G401.6 (cell line): ENCODE measurements around the gene LRIG1.

Source experiments
- FAIRE-seq: peaks from 2 replicates; lab custom pipeline; 2012; peaks lifted over from hg19 to GRCh38; lab: Jason Lieb, UNC

LRIG1 gene

DNA sequence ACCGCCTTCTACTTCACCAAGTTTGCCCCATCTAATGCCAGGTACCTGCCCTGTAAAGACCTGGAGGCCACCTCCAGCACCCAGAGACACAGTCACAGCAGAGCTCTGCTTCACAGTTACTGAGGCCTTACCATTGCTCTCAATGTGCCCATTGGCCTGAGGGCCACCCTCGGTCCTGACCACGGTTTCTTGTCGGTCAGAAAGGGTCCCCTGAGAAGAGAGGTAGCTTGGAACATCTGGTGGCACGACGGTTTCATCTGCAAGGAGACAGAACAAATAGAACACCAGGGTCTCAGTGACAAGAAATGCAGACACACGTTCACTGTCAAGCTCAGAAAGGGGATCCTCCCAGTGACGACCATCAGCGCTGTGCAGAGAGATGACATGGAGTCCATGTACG is 118.7 kb downstream of the LRIG1 start:
- no peak for FAIRE-seq

GRCh38 chr3:66381626-66382025 is 119.2 kb downstream of the LRIG1 start:
- no peak for FAIRE-seq

DNA sequence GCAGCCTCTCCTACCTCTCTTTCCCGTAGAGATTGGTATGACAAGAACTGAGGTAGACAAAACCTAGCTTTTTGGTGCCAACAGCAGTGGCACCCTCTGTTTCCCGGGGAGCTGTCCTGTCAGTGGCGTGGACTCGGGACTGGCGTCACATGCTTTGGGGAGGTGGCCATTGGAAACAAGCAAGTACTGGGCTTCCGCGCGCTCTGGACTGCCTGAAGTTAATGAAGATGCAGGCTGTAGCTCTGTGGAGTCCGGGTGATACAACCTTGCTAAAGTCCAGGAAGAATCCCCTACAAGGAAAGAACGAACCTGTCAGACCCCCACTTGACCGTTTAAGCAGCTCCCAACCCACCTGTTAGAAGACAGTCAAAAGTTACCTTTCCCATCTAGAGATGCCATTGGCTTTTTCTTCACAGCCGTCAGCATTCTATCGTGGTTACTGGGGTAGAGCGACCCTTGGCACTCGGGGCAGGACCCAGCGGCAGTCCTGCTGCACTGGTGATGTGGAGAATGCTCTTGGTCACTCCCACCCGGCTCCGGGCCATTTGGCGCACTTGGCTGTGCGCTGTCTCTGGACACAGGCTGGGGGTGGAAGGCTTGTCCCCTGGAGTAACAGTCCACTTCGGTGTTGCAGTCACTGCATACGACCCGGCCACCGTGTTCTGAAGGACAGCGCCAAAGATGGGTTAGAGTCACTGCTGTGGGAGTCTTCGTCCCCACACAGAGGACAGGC is 120.5 kb downstream of the LRIG1 start:
- no peak for FAIRE-seq

DNA sequence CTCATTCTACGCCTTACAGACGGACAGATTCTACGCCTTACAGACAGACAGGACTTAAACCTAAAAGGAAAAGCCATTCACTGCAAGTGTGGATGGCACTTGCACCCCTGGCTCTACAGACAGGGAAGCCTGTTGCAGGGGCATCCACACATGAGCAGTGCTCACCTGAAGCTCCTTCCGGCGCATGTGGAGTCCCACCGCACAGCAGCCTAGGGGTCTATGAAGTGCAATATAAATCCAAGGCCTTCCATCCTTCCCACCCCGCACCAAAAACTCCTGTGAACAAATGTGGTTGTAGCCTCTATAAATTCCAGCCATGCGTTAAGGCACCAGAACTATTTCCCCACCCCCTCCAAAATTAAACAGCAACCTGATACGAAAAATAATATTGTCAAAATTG is 121.3 kb downstream of the LRIG1 start:
- FAIRE-seq = no peak

DNA sequence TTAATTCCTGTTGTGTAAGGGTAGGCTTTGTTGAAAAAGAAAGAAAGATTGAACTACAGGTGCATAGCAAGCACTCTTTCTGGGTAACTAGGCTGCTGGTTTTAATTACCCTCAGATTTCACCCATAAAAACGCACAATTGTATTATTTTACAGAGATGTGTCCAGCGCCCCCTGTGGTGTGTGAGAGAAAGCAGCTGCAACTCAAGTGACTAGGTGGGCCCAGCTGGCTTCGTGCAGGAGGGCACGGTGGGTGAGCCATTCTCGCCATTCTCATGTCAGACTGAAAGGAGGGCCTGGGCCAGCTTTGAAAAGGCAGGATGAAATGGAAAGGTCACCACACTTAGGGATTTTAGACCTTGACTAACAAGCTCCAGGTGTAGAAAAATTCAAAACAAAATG is 122.6 kb downstream of the LRIG1 start:
- no peak for FAIRE-seq

GRCh38 chr3:66377800-66378199 is 123.0 kb downstream of the LRIG1 start:
- no peak for FAIRE-seq

DNA sequence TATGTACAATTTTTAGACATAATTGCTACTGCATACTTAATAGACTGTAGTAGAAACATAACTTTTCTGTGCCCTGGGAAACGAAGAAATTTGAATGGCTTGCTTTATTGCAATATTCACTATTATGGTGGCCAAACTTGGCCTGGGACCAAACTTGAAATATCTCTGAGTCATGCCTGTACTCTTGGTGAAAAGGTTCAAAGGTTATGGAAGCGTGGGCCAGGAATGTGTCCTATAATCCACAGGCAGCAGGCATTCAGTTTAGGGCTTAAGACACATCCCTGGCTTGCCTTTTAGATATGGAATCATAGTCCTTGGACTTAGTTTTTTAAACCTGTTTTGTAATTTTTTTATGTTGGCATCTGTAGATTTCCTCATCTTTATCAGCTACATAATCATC is 124.3 kb downstream of the LRIG1 start:
- FAIRE-seq = no peak

- no peak for FAIRE-seq
These were observed 128.0 kb downstream of the LRIG1 start for GRCh38 chr3:66372681-66373350.

DNA sequence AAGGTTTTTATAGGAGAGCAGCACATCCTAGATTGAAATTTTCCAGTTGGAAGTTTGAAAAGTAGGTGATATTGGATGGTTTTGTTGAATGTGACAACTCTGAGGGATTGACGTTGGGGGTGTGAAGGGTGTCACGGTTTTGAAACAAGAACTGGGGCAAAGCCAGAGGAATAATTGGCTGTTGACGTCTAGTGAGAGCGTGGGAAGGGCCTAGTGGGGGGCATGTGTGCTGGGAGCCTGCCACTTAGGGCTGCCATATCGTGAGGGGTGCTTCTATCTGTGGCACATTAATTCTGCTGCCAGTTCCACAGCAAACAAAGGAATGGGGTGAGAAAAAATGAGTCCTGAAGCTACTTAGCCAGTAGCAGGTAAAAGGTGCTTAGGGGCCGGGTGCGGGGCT is 129.4 kb downstream of the LRIG1 start:
- no peak for FAIRE-seq

DNA sequence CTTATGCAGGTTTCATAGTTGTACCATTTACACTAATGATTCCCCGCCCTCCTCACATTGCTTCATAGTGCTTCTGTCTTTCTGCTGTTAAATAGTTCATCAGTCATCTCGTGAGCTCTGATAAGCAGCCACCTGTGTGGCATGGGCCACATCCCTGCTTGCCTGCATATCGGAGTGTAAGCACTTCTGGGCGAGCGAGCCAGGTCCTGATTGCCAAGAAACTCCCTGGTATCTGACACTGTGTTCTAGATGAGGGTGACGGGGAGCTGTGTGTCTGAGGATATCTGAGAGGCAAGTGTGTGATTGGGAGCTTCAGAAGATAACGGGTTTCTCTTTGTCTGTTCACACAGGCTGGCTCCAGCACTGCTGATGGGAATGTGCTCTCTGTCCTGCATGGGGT is 130.6 kb downstream of the LRIG1 start:
- no peak for FAIRE-seq

DNA sequence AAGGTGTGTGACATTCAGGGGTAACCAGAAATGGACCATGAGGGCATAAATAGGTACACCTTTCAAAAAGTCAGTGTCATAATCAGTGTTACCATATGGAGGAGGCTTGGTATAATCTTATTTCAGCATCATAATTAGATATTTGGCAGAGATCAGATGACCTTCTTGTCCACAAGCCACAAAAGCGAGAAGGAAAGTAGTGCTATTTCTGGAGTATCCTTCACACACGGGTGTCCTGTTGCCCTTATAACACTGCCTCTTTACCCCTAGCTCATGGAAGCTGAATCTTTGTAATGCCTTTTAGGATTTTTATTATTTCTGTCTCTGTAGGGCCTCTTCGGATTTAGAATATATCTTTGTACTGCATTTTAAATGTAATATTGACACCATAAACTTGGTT is 132.8 kb downstream of the LRIG1 start:
- FAIRE-seq = no peak

- no peak for FAIRE-seq
These were observed 134.1 kb downstream of the LRIG1 start for GRCh38 chr3:66366747-66367146.

GRCh38 chr3:66365080-66365479 is 135.7 kb downstream of the LRIG1 start:
- no peak for FAIRE-seq

DNA sequence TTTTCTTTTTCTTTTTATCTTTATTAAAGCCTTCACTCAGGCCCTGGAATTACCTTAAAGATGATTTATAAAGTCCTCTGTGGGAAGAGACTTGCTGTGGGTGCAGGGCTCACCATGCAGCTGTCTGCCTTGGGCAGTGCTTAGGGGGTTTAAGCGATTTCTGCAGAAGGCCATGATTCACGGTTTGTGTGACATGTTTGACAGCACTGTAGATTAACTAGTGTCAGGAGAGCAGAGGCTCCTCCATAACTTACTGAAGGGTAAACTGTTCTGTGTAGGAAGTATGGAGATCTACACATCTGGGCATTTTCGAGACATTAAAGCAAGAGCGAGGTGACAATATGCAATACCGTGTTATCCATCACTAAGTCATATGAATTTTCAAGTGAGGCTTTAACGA is 137.7 kb downstream of the LRIG1 start:
- no peak for FAIRE-seq

DNA sequence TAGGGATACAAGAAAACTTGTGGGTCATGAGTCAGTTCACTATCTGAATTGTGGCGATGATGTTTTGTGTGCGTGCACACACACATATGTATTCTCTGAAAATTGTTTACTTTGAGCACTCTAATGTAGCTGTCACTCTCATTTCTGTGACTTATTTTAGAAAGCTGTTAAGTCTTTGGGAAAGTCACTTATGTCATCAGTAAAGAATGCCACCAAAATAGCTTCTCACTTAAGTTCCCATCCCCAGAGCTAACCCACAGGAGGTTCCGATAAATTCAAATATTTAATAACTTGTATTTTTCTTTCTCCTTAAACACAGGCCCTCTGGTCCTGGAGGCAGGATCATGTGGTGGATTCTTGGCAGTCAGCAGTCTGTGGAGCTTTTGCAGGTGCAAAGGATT is 138.3 kb downstream of the LRIG1 start:
- no peak for FAIRE-seq

DNA sequence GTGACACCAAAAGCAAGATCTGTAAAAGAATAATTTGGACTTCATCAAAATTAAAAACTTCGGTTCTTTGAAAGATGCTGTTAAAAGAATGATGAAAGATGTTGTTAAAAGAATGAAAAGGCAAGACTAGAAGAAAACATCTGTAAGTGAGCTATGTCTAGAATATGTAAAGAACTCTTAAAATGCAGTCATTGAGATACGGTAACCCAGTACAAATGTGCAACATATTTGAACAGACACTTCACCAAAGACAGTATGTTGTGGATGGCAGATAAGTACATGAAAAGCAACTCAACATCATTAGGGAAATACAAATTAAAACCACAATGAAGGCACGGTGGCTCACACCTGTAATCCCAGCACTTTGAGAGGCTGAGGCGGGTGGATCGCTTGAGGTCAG is 139.5 kb downstream of the LRIG1 start:
- FAIRE-seq = no peak

DNA sequence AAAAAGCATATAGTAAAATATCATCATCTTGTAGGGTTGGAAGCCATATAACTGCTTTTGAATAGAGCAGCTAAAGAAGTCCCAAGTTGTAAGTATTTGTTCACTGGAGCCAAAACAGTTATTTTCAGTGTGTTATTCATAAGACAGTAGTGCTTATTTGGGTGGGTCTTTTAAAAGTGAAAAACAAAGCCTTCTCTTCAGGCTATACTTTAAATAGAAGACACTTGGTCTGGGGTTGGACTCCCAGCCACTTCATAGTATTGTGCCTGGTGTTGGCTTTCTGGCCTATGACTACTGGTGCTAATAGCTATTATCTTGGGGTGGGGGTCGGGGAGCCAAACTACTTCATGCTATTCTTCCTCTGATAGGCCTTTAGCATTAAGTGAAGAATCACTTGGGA is 144.8 kb downstream of the LRIG1 start:
- no peak for FAIRE-seq

- FAIRE-seq = no peak
These were observed 145.4 kb downstream of the LRIG1 start for GRCh38 chr3:66355394-66355793.

DNA sequence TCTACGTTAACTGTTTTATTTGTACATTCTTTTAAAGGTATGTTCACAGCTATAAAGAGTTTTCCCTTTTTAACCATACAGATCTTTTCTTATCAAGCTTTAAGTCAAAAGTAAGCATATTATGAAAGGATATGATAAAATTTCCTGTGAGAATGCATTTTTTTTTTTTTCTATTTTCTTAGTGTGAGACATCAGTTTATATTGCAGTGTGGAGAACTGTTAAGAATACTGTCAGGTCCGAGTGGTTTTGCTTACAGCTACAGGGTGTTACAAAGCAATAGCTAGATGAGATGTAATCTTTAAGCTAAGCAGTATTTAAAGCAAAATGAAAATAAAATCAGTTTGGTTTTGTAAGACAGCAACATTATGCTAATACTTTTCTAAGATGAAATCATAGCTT is 146.8 kb downstream of the LRIG1 start:
- no peak for FAIRE-seq

DNA sequence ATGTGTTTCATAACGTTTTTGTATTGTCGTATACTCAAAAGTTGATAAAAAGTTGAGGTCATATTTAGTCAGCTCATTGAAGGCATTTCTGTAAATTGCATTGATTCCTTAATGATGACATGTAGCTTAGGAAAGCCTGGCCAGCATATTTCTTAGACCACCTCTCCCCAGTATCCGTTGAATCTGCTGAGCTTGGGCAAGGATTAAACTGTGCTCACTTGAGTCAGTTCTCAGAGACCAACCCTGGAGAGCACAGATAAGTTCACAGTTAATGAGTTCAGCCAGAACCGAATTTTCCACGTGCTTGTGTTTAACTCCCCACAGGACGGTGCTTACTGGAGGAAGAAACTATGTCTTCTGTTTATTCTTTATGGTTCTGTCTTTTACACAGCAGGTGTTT is 147.3 kb downstream of the LRIG1 start:
- no peak for FAIRE-seq

DNA sequence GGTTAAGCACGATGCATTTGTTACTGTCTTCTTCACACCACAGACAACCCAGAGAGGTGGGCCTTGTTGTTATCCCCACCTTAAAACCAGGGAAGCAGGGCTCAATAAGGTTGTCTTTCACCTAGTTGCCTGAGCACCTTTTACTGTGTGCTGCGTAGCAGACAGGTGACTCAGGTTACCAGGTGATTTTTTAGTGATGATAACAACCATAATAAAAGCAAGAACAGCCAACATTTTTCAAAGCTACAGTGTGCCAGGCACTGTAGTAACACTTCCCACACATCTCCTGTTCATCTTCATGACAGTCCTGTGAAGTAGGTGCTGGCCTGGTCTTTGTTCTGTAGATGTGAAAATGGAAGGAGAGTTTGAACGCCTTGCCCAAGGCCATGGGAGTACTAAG is 147.8 kb downstream of the LRIG1 start:
- FAIRE-seq = no peak

DNA sequence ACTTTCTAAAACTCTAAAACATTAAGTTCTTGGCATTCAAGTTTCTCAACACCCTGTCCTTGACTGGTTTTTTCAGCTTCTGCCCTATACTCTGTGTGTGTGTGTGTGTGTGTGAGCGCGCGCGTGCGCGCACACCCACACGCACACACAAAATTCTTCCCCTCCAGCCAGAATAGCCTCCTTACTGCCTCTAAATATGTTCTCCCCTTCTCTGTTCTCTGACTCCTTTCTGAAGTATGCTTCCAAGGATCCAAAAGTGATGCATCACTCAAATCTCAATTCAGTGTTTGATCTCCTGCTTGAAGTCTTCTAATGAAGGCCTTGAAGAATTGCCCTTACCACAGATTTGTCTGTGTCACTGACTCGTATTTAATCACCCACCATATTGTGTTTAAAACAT is 150.2 kb downstream of the LRIG1 start:
- FAIRE-seq = no peak

DNA sequence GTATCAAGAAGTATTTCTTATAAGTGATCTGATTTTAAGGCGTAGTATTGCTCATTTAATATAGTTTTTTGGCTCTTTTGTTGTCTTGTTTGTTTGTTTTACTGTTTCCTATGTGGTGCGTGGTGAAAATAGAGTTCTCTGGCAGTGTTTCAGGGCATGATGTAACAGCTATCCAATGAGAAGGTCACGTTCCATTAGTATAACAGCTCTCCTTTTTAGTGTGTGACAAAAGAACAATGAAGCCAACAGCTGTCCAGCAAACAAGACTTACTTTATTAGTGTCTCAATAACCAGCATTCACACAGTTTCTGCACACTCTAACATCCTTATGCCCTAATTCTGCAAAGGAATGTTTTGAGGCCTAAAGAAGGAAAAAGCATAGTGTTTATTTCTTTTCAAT is 152.1 kb downstream of the LRIG1 start:
- no peak for FAIRE-seq

DNA sequence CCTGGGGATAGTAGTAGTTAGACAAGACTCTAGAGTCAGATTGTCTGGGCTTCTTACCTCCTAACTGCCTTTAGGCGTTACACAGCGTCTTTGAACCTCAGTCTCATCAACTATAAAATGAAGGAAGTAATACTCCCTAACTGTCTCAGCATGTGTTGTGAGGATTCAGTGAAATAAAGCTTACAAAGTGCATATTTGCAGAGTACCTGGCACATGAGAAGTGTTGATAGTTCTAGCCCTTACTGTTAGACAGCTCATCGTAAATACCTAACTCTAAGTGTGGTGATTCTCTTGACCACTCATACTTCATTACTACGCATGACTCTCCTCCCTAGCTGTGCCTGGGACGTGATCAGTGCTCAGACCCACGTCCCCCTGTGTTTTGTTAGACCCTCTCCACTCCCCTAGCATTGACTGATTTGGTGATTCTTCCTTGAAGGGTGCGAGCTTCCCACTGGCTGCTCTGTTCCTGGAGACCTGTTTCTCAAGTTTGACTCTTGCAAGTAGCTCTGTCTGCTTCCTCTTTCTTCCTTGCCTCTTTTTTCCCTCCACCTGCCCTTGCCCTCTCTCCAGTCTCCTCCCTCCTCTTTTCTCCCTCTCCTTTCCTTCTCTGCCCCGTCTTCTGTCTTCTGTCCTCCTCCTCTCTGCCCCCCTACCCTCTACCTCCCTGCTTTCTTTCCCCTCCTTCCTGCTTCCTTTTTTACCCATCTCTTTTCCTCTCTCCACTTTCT is 155.8 kb downstream of the LRIG1 start:
- no peak for FAIRE-seq
